Fibroblast of lung (primary cell): ENCODE results near the gene MYO9A. TPM values are rescaled to one million over a fixed set of nuclear protein-coding genes. Genes with fewer than 3 reads are reported as not detected.

Experiments
- DNase-seq, 2 donors: peaks; one replicate each; pipeline versions ENCODE4 v3.0.0 to v3.0.0-alpha.2; 2010; ENCODE audit warnings: low read depth in 2 of 2
- H2AFZ ChIP-seq: 2 replicates; pipeline ENCODE4 v1.5.1; 2012; ENCODE audit warnings: low read length, control low read depth, inconsistent platforms
- H3K27ac ChIP-seq: 2 replicates; pipeline ENCODE4 v1.5.1; 2011; ENCODE audit warnings: low read length, control low read depth; ENCODE audit not compliant: insufficient read depth
- H3K27me3 ChIP-seq: 2 replicates; pipeline ENCODE4 v1.5.1; 2011; ENCODE audit warnings: mild to moderate bottlenecking, low read length; ENCODE audit not compliant: control insufficient read depth, insufficient read depth
- H3K36me3 ChIP-seq: 2 replicates; pipeline ENCODE4 v1.5.1; 2011; ENCODE audit warnings: low read length; ENCODE audit not compliant: control insufficient read depth, insufficient read depth
- H3K4me1 ChIP-seq: 2 replicates; pipeline ENCODE4 v1.5.1; 2011; ENCODE audit warnings: low read length; ENCODE audit not compliant: control insufficient read depth, insufficient read depth; ENCODE audit errors: extremely low read depth
- H3K4me2 ChIP-seq: 2 replicates; pipeline ENCODE4 v1.5.1; 2011; ENCODE audit warnings: low read length, control low read depth; ENCODE audit not compliant: insufficient read depth; ENCODE audit errors: extremely low read depth
- H3K4me3 ChIP-seq, 4 experiments: fragments of 200-600 bp in 1 of 4; sonication (generic) in 1 of 4; replicated peaks in 1 of 4; 2 replicates each; pipeline ENCODE4 v1.5.1; 2011 to 2016; ENCODE audit warnings: low read length in 4 of 4, low read depth in 3 of 4, mild to moderate bottlenecking in 3 of 4, control low read depth in 2 of 4, inconsistent platforms in 1 of 4, mixed read lengths in 1 of 4; ENCODE audit not compliant: insufficient read depth in 1 of 4; ENCODE audit errors: control extremely low read depth in 1 of 4
- H3K79me2 ChIP-seq: 2 replicates; pipeline ENCODE4 v1.5.1; 2012; ENCODE audit warnings: mild to moderate bottlenecking, low read length, inconsistent platforms; ENCODE audit not compliant: control insufficient read depth, insufficient read depth
- H3K9ac ChIP-seq: 2 replicates; pipeline ENCODE4 v1.5.1; 2011; ENCODE audit warnings: mild to moderate bottlenecking, low read length, control low read depth; ENCODE audit not compliant: insufficient read depth
- H3K9me3 ChIP-seq: 2 replicates; pipeline ENCODE4 v1.5.1; 2012; ENCODE audit warnings: low read depth, low read length; ENCODE audit not compliant: control insufficient read depth, insufficient read depth
- H4K20me1 ChIP-seq: 2 replicates; pipeline ENCODE4 v1.5.1; 2011; ENCODE audit warnings: low read length; ENCODE audit not compliant: control insufficient read depth, insufficient read depth; ENCODE audit errors: extremely low read depth
- EZH2 ChIP-seq: IDR thresholded peaks from 2 replicates; pipeline ENCODE4 v1.5.1; 2012; ENCODE audit warnings: low read length, control low read depth, mild to moderate bottlenecking; ENCODE audit errors: missing control alignments
- polyA plus RNA-seq, 2 donors: library from polyadenylated mRNA; depleted of rRNA in 1 of 2; stranded (reverse) in 1 of 2; unstranded in 1 of 2; fragments of >200 nt; gene quantifications; 2 replicates each; pipeline ENCODE4 v1.2.1, GENCODE V29; 2011 to 2012; ENCODE audit warnings: missing spikeins in 1 of 2
- total RNA-seq: library from RNA; depleted of rRNA; stranded (reverse); fragments of >200 nt; gene quantifications from 2 replicates; pipeline ENCODE4 v1.2.1, GENCODE V29; 2014
- TF ChIP-seq, protein P1 (sequence below), 2 donors: IDR thresholded peaks in 1 of 2; conservative IDR thresholded peaks in 1 of 2; 1 replicate in 1 of 2; 2 replicates in 1 of 2; pipeline ENCODE4 v1.5.1; 2011 to 2012; ENCODE audit warnings: low read length in 2 of 2, control low read depth in 1 of 2, inconsistent platforms in 1 of 2, low read depth in 1 of 2, mild to moderate bottlenecking in 1 of 2

Gene MYO9A
- total and polyA plus RNA-seq, 2 donors (not counting 1 experiment from before 2014, with no cell fraction given), result 12.8 to 48.6 TPM

DNA sequence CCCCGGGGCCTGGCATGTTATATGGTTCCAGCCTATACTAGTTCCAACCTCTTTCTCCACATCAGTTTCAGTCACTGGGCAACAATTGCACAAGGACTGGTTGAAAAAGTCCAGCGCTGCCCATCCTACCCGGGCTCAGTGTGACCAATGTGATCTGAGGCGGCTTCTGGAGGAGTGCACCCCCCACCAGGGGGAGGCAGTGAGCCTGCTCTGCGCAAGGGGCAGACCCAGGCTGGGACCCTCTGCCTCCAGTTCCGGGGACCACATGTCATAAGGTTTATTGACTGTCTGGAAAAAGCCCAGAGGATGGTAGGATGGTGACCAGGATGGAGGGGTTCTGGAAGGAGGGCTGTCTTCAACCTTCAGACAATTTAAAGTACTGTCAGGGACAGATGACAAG is 333.2 kb downstream of the MYO9A start:
- Histone ChIP-seq H3K4me2 (no peak overlapping the region), H3K27me3 (no peaks in the 10 kb centered on the region), H2AFZ (no peak overlapping the region), H3K27ac (no peak overlapping the region), H3K4me3 (no peak overlapping the region), H3K79me2 (no peaks in the 10 kb centered on the region), H3K9me3 (no peaks in the 10 kb centered on the region), H3K36me3 (no peaks in the 10 kb centered on the region), H3K9ac (no peak overlapping the region), H3K4me1 (no peaks in the 10 kb centered on the region), H4K20me1 (no peaks in the 10 kb centered on the region)
- DNase-seq, result no peak
- TF ChIP-seq, protein P1, sequence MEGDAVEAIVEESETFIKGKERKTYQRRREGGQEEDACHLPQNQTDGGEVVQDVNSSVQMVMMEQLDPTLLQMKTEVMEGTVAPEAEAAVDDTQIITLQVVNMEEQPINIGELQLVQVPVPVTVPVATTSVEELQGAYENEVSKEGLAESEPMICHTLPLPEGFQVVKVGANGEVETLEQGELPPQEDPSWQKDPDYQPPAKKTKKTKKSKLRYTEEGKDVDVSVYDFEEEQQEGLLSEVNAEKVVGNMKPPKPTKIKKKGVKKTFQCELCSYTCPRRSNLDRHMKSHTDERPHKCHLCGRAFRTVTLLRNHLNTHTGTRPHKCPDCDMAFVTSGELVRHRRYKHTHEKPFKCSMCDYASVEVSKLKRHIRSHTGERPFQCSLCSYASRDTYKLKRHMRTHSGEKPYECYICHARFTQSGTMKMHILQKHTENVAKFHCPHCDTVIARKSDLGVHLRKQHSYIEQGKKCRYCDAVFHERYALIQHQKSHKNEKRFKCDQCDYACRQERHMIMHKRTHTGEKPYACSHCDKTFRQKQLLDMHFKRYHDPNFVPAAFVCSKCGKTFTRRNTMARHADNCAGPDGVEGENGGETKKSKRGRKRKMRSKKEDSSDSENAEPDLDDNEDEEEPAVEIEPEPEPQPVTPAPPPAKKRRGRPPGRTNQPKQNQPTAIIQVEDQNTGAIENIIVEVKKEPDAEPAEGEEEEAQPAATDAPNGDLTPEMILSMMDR (conservative IDR thresholded peaks at IDR 0.05 in 1 of 2, IDR thresholded peaks at IDR 0.05 in 1 of 2; ENCODE audit: low read depth in 1 of 2, low read length in 2 of 2), result peak; percentile 12 to 26
- TF ChIP-seq EZH2, result no peak

DNA sequence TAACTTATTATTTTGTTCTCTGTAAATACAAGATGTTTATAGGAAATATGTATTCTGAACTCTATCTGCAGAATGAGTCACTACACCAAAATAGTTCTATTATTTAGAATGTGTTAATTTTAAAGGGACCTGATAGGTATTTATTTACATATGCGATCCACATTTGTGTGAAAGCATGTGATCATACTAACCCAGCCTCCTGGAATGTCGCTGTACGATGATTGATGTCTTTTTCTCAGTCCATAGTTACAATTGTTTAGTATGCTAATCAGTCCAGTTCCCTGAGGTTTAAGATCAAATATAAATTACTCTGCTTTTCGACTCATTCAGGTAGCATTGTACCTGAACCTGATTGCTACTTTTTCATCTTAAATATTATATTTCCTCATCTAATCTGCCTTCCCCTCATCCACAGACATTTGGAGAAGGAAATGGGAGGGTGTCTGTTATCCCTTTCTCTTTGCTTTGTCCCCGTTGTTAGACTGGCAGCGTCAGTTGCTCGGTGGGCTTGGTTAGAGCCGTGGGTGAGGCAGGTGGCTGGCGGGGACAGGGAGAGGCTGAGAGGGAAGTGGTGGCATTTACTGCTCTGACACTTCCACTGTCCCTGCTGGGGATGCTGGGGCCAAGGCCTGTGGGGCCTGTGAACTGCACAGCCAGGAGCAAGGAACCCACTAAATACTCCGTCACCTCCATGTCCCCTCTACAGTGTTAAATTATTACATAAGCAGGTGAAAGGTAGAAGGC is 335.4 kb downstream of the MYO9A start:
- H3K4me1 ChIP-seq, result no peaks in the 10 kb centered on the region
- no peaks in the 10 kb centered on the region for H3K36me3 ChIP-seq
- TF ChIP-seq, protein P1 (conservative IDR thresholded peaks at IDR 0.05 in 1 of 2, IDR thresholded peaks at IDR 0.05 in 1 of 2; ENCODE audit: low read depth in 1 of 2, low read length in 2 of 2), result no peak
- no peak for TF ChIP-seq EZH2
- no peak overlapping the region for H3K4me2 ChIP-seq
- H3K79me2 ChIP-seq, result no peaks in the 10 kb centered on the region
- DNase-seq, result no peak
- no peak overlapping the region for H3K27ac ChIP-seq
- no peaks in the 10 kb centered on the region for H3K27me3 ChIP-seq
- H3K9ac ChIP-seq, result no peak overlapping the region
- no peak overlapping the region for H2AFZ ChIP-seq
- no peaks in the 10 kb centered on the region for H3K9me3 ChIP-seq
- H4K20me1 ChIP-seq, result no peaks in the 10 kb centered on the region
- H3K4me3 ChIP-seq, result no peak overlapping the region

DNA sequence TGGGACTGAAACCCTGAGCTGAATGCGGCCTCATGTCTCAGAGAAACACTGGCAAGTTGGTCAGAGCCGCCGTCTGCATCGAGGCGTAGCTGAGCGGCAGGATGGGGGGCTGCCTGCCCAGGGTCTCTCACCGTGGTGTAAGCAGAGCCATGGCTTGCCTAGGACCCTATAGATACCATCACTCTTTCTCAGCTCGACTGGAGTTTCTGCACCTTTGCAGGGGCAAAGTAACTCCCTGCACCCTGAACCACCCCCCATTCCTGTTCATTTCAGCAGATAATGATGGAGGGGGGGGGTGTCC is 336.0 kb downstream of the MYO9A start:
- Histone ChIP-seq H3K79me2 (no peaks in the 10 kb centered on the region), H3K4me3 (no peak overlapping the region), H3K9me3 (no peaks in the 10 kb centered on the region), H3K9ac (no peak overlapping the region), H3K27me3 (no peaks in the 10 kb centered on the region), H3K36me3 (no peaks in the 10 kb centered on the region), H3K4me1 (no peaks in the 10 kb centered on the region), H4K20me1 (no peaks in the 10 kb centered on the region), H3K4me2 (no peak overlapping the region), H3K27ac (no peak overlapping the region), H2AFZ (no peak overlapping the region)
- DNase-seq, result no peak
- TF ChIP-seq, protein P1 (conservative IDR thresholded peaks at IDR 0.05 in 1 of 2, IDR thresholded peaks at IDR 0.05 in 1 of 2; ENCODE audit: low read depth in 1 of 2, low read length in 2 of 2), result no peak
- no peak for TF ChIP-seq EZH2
